T-helper 22 cell (primary cell): ENCODE results near the gene CCN6.
A peak's percentile ranks its signal among the peaks of the same experiment; 100 is the strongest.
"Not testable (repeated sequence)": the region's sequence is repeated elsewhere in the genome, so short reads cannot be mapped to it uniquely, and the experiment has no call there.

ENCODE experiments used
- DNase-seq: peaks from one replicate; pipeline ENCODE4 v3.0.0-alpha.2; 2020; ENCODE audit warnings: low read depth

Gene CCN6

GRCh38 chr6:112030206-112030960, 23.5 kb upstream of the CCN6 start:
- DNase-seq = no peak

- DNase-seq = no peak
These were observed 22.8 kb upstream of the CCN6 start for GRCh38 chr6:112030961-112031660.

DNA sequence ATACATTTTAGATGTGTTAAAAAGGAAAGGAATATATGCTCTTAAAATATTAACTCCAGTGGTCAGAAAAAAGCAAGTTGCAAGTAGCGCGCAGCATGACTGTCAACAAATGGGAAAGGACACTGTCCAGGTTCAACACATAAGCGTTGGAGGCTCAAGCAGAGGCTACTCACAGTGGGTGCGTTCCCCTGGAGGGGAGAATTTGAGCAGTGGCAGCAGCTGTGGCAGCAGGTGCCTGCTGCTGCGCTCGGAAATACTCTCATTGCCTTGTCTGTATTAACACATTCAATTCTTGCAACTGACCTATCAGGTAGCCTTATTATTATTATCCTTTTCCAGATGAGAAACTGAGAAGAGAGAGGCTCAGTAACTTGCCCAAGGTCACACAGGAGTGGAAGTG, 21.9 kb upstream of the CCN6 start:
- no peak for DNase-seq

- DNase-seq = no peak
These were observed 21.2 kb upstream of the CCN6 start for GRCh38 chr6:112032728-112033127.

DNA sequence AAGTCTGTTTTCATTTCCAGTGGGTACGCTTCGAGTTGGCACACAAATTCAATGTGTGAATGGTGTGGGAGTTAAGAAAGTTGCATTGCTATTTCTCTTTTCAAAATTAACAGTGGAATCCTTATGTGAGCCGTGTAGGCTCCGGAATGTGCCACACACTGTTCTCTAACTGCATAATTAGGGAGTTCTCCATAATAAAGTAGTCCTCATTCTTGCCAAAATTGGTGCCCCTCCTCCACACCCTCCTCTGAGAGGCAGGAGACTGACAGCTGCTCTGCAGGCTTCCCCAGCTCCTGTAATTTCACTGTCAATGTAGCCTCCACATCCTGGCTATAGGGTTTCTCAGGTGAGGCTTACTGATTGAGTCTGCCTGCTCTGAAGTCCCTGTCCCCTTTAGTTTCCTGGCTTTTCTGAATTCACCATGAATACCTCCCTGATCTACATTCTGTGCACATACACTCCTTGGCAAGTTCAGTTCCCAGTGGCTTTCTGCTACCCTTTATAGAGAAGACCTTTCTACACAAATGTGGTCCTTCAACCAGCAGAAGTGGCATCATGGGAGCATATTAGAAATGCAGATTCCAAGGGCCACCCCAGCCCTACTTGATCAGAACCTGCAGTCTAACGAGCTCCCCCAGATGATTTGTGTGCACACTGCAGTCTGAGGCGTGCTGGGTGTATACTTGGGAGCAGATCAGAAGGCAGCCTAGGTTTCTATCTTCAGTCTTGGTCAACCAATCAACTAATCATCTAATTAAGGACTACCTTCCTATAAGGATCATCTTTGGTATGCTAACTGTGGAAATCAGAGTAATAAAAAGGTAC, 19.9 kb upstream of the CCN6 start:
- DNase-seq = no peak

- no peak for DNase-seq
These were observed 19.3 kb upstream of the CCN6 start for GRCh38 chr6:112034616-112034995.

DNA sequence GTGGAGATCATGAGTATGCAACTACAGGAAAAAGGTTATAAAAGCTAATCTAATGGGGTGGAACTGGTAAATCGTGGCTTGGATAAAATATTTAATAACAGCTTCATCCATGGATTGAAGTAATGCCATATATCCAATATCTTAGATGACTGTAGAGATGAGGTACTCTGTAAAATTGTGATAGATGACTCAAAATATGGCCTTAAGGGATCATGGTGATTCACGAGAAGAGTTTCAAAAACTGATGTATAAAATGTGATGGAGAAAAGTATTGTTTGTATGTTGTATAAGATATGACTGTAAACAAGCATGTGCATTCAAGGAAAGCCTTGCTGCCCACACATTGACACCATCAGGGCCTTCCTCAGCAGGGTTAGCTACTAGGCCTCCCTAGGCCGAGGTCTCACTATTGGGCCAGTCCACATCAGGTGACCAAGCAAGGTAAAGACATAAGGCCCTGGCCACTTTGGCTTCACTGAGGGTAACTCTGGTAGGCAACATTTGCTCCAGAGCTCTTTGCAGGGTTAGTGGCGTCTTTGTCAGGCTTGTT, 17.7 kb upstream of the CCN6 start:
- DNase-seq = no peak

DNA sequence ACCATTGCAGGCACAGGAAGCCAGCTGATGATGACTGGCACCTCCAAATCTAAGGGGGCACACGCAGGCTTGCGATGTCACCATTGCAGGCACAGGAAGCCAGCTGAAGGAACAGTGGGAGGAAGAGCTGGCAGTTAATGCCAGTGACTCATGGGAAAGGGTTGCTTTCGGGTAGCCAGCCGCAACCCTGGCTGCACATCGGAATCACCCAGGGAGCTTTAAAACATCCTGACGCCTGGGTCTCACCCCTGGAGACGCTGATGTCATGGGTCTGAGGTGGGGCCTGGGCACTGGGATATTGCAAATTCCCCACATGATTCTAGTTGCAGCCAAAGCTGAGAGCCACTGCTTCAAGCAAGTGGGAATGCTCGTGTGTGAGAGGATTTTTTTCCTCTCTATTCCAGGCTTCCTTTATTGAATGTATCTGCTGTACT, 16.1 kb upstream of the CCN6 start:
- no peak for DNase-seq

GRCh38 chr6:112038268-112038667, 15.6 kb upstream of the CCN6 start:
- no peak for DNase-seq

- no peak for DNase-seq
These were observed 15.0 kb upstream of the CCN6 start for GRCh38 chr6:112038756-112039430.

DNA sequence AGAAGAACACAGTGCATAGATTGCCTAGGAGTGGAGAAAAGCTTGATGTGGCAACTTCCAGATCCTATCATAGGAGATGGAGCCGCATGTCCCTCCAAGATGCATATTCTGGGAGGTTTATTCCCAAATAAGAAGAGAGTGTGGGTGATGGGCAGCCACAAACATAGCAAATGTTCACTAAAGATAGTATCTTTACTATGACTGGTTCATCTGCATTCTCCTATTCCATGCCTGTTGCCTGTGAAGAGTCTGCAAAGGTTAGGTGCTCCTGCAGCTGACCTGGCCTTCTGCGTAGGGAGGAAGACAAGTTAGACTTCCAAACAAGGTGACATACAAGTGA, 14.5 kb upstream of the CCN6 start:
- no peak for DNase-seq

- DNase-seq = no peak
These were observed 12.9 kb upstream of the CCN6 start for GRCh38 chr6:112040956-112041355.

DNA sequence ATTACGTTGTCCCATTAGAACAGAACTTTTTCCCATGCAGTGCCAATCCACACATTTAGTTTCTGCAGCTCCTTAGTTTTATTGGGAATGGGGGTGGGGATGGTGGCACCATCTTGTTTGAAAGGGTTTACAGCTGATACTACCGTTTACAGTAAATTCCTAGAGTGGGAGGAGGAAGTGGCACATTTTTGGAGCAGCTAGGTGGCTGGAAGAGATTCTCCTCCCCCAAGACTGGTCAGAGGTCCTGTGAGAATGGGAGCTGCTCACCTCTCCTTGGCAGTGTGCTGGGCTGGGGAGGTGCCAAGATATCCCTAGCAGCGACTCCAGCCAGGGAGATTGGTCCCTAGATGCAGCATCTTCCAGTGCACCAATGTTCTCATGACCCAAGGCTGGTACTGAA, 12.4 kb upstream of the CCN6 start:
- DNase-seq = no peak

DNA sequence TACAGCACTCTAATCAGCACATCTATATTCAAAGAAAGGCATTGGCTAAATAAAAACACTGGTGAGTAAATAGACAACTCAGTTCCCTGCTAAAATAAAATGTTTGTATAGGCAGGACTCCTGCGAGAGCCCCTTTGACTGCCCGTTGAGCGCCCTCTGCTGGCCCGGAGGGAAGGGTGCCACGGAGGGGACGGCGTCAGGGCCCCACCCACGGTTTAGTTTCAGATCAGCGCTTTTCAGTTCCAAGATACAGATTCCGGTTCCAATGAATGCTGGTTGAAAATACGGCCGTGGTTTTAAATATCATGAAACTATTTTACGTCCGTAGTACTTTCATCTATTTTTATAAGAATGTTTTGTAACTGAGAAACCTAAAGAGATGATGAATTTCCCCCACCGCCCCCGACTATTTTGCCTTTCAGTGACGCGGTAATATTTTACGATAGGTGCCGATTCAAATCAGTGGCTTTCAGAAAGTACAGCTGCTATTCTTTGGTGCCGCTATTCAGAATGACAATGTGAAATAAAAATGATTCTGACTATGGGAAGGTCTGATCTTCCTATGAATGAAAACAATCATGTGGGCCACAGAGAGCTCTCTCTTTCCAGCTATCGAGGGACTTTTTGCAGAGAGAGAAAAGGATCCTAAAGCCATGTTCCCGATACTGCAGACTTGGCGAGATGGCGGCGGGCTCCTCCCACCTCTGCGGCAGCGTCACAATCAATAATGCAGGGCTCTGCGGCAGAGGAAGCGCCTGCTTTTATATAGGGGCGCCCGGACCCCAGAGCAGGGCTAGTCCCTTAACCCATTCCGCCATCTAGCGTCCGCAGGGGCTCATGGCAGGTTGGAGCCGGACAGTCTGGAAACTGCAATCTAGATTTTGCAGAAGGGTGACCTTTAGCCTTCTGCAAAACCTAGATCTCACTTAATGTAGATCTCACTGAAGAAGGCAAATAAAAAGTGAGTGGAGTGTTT, 10.6 kb upstream of the CCN6 start:
- peak; percentile 84 for DNase-seq

DNA sequence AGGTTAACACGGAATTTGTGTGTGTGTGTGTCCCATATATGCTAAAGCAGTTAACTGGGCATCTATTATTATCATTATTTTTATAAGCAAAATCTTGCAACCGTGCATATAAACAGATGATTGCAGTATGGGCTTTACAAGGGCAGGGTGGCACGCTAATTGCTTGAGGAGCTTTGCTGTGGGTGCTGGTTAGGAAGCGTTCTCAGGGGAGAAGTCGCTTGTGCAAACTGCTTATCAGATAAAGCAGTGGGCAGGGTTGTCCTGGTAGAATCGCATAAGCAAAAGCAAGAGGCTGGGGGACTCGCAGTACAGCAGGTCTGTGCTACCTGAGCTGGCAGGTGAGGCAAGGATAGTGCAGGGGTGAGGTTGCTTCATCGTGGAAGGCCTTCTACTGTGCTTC, 9.7 kb upstream of the CCN6 start:
- no peak for DNase-seq

- no peak for DNase-seq
These were observed 9.0 kb upstream of the CCN6 start for GRCh38 chr6:112044856-112045255.

GRCh38 chr6:112047523-112047922, 6.4 kb upstream of the CCN6 start:
- DNase-seq = not testable (repeated sequence)

- DNase-seq = no peak
These were observed 4.7 kb upstream of the CCN6 start for GRCh38 chr6:112049026-112049799.

DNA sequence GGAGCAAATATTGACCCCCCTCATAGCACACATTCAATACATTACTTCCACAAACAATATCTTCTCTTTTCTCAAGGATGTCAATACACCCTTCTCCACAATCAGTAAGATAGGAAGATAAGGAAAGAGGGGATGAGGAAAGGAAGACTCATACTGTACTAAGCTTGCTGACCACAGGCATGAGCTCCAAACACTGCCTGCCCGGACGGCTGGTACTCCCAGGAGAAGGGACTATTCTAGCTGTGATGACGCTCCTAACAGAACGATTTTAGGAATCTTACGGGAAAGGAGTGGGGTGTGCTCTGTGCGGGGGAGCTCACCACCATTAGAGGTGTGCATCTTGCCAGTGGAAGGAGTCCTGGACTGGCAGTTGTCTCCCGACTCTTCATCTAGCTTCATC, 3.9 kb upstream of the CCN6 start:
- no peak for DNase-seq

GRCh38 chr6:112050429-112050828, 3.5 kb upstream of the CCN6 start:
- DNase-seq = no peak
